HCT116 (cell line): ENCODE data around the gene GP2. TPM values are rescaled to one million over a fixed set of nuclear protein-coding genes. Genes with fewer than 3 reads are reported as not detected.

ENCODE experiments used
- ATAC-seq: fragments of 200-7000 bp; cut with Tn5 transposase; 2 replicates; pipeline ENCODE4 v1.9.1; 2020; ENCODE audit warnings: mild to moderate bottlenecking, moderate library complexity
- BruUV-seq: library from RNA; stranded (reverse); fragments of 400-500 nt; replicated peaks from 2 replicates; lab custom pipeline; 2021; lab: Mats Ljungman, UMichigan
- CTCF ChIA-PET: fragments of 300-600 bp; sonication (Branson Sonifier 250); formaldehyde crosslinking; loops from one replicate; lab custom pipeline; 2021; ENCODE audit warnings: antibody characterized with exemption; lab: Charles Lee
- POLR2A ChIA-PET: fragments of 300-600, 350-600 bp; sonication (Branson Sonifier 250); formaldehyde crosslinking; loops from one replicate; lab custom pipeline; 2021; ENCODE audit warnings: antibody characterized with exemption; lab: Charles Lee
- RAD21 ChIA-PET, 2 experiments: fragments of 300-600 bp; sonication (Branson Sonifier 250); formaldehyde crosslinking; loops; one replicate each; lab custom pipeline; 2023; ENCODE audit warnings: low total read pairs in 2 of 2; ENCODE audit not compliant: uncharacterized antibody in 2 of 2, unreplicated experiment in 2 of 2, low non-redundant PET in 1 of 2; lab: Charles Lee
- DNase-seq: peaks from one replicate; pipeline ENCODE4 v3.0.0-alpha.2; 2010; ENCODE audit warnings: low read depth, low spot score
- H2AFZ ChIP-seq: fragments of 200-600 bp; shearing (Covaris generic), sonication (generic); 2 replicates; pipeline ENCODE4 v1.6.1; 2017; ENCODE audit warnings: low read depth, mixed run types, mixed read lengths, antibody characterized with exemption, low read length; ENCODE audit not compliant: poor library complexity, severe bottlenecking
- H3K27ac ChIP-seq: 2 replicates; pipeline ENCODE4 v1.5.1; 2012; ENCODE audit warnings: low read depth, low read length
- H3K27me3 ChIP-seq: fragments of 200-600 bp; sonication (generic); 2 replicates; pipeline ENCODE4 v1.6.1; 2016; ENCODE audit warnings: mixed run types, low read length, mixed read lengths; ENCODE audit not compliant: insufficient read depth
- H3K36me3 ChIP-seq, 2 experiments: fragments of 200-500 bp in 1 of 2; fragments of 200-600 bp in 1 of 2; sonication (Bioruptor generic) in 1 of 2; sonication (generic) in 1 of 2; 2 replicates each; pipeline versions ENCODE4 v1.5.1 to v1.6.1; 2014 to 2016; ENCODE audit warnings: low read length in 2 of 2, inconsistent platforms in 1 of 2, mixed read lengths in 1 of 2, mixed run types in 1 of 2; ENCODE audit not compliant: insufficient read depth in 2 of 2, control insufficient read depth in 1 of 2
- H3K4me1 ChIP-seq, 2 experiments: fragments of 200-600 bp in 1 of 2; sonication (generic) in 1 of 2; 2 replicates each; pipeline versions ENCODE4 v1.5.1 to v1.6.1; 2012 to 2017; ENCODE audit warnings: low read length in 2 of 2, inconsistent platforms in 1 of 2, mild to moderate bottlenecking in 1 of 2, mixed read lengths in 1 of 2, mixed run types in 1 of 2, moderate library complexity in 1 of 2; ENCODE audit not compliant: insufficient read depth in 2 of 2, control insufficient read depth in 1 of 2
- H3K4me2 ChIP-seq: fragments of 200-600 bp; sonication (generic); 2 replicates; pipeline ENCODE4 v1.6.1; 2017; ENCODE audit warnings: mixed run types, low read length, mixed read lengths
- H3K4me3 ChIP-seq, 2 experiments: fragments of 200-600 bp in 1 of 2; sonication (generic) in 1 of 2; replicated peaks in 1 of 2; 2 replicates each; pipeline ENCODE4 v1.5.1; 2011 to 2016; ENCODE audit warnings: low read length in 2 of 2, control low read depth in 1 of 2, low read depth in 1 of 2, mild to moderate bottlenecking in 1 of 2, mixed read lengths in 1 of 2, mixed run types in 1 of 2
- H3K79me2 ChIP-seq: fragments of 200-600 bp; sonication (generic); 2 replicates; pipeline ENCODE4 v1.6.1; 2017; ENCODE audit warnings: mild to moderate bottlenecking, mixed run types, low read length, moderate library complexity, mixed read lengths; ENCODE audit not compliant: insufficient read depth
- H3K9ac ChIP-seq: fragments of 200-600 bp; sonication (generic); 2 replicates; pipeline ENCODE4 v1.6.1; 2016; ENCODE audit warnings: low read length, mixed read lengths
- H3K9me2 ChIP-seq: fragments of 200-600 bp; sonication (generic), shearing (Covaris generic); 2 replicates; pipeline ENCODE4 v1.6.1; 2017; ENCODE audit warnings: mixed run types, mild to moderate bottlenecking, moderate library complexity; ENCODE audit not compliant: insufficient read depth
- H3K9me3 ChIP-seq, 2 experiments: fragments of 200-500 bp in 1 of 2; fragments of 200-600 bp in 1 of 2; sonication (Bioruptor generic) in 1 of 2; sonication (generic) in 1 of 2; 2 replicates each; pipeline ENCODE4 v1.6.1; 2014 to 2017; ENCODE audit warnings: low read length in 2 of 2, mixed read lengths in 2 of 2, inconsistent platforms in 1 of 2, low read depth in 1 of 2, mild to moderate bottlenecking in 1 of 2, mixed run types in 1 of 2, moderate library complexity in 1 of 2; ENCODE audit not compliant: control insufficient read depth in 1 of 2, insufficient read depth in 1 of 2
- H4K20me1 ChIP-seq: fragments of 200-600 bp; sonication (generic), shearing (Covaris generic); 2 replicates; pipeline ENCODE4 v1.6.1; 2017; ENCODE audit warnings: mixed run types, mild to moderate bottlenecking, moderate library complexity; ENCODE audit not compliant: insufficient read depth
- CBX3 ChIP-seq: IDR thresholded peaks from 2 replicates; pipeline ENCODE4 v1.6.1; 2012; ENCODE audit warnings: low read depth
- CEBPB ChIP-seq: IDR thresholded peaks from 2 replicates; pipeline ENCODE4 v1.6.1; 2012; ENCODE audit warnings: low read depth
- CTCF ChIP-seq, 3 experiments: fragments of 200-600 bp in 1 of 3; sonication (generic) in 1 of 3; IDR thresholded peaks in 2 of 3; conservative IDR thresholded peaks in 1 of 3; 2 replicates each; pipeline ENCODE4 v1.5.1; 2012 to 2017; ENCODE audit warnings: low read depth in 2 of 3, low read length in 2 of 3, antibody characterized with exemption in 1 of 3, borderline replicate concordance in 1 of 3, control low read depth in 1 of 3, mild to moderate bottlenecking in 1 of 3, mixed read lengths in 1 of 3, mixed run types in 1 of 3, moderate library complexity in 1 of 3; ENCODE audit not compliant: insufficient read depth in 1 of 3
- EGR1 ChIP-seq: IDR thresholded peaks from 2 replicates; pipeline ENCODE4 v1.6.1; 2012; ENCODE audit warnings: low read depth
- EZH2 ChIP-seq: fragments of 200-600 bp; sonication (generic); IDR thresholded peaks from 2 replicates; pipeline ENCODE4 v1.6.1; 2017; ENCODE audit warnings: antibody characterized with exemption, mixed run types
- FOSL1 ChIP-seq: IDR thresholded peaks from 2 replicates; pipeline ENCODE4 v1.6.1; 2012; ENCODE audit warnings: low read depth
- JUND ChIP-seq: IDR thresholded peaks from 2 replicates; pipeline ENCODE4 v1.6.1; 2012
- POLR2A ChIP-seq: IDR thresholded peaks from 2 replicates; pipeline ENCODE4 v1.7.0; 2011; ENCODE audit warnings: borderline replicate concordance; ENCODE audit not compliant: insufficient read depth, insufficient read length; ENCODE audit errors: extremely low read depth
- POLR2AphosphoS5 ChIP-seq: IDR thresholded peaks from 2 replicates; pipeline ENCODE4 v1.6.1; 2011; ENCODE audit warnings: mild to moderate bottlenecking, low read depth, low read length, moderate library complexity
- RAD21 ChIP-seq: IDR thresholded peaks from 2 replicates; pipeline ENCODE4 v1.6.1; 2012; ENCODE audit warnings: low read depth, mild to moderate bottlenecking
- SIN3A ChIP-seq: IDR thresholded peaks from 2 replicates; pipeline ENCODE4 v1.6.1; 2012; ENCODE audit warnings: low read depth
- SRF ChIP-seq: IDR thresholded peaks from 2 replicates; pipeline ENCODE4 v1.6.1; 2012; ENCODE audit warnings: low read depth
- YY1 ChIP-seq: IDR thresholded peaks from 2 replicates; pipeline ENCODE4 v1.6.1; 2011; ENCODE audit warnings: low read length, low read depth, moderate library complexity, mild to moderate bottlenecking; ENCODE audit not compliant: insufficient replicate concordance; ENCODE audit errors: extremely low read depth
- ZBTB33 ChIP-seq: IDR thresholded peaks from 2 replicates; pipeline ENCODE4 v1.6.1; 2011; ENCODE audit warnings: mild to moderate bottlenecking, low read length, moderate library complexity; ENCODE audit not compliant: insufficient replicate concordance; ENCODE audit errors: extremely low read depth
- ZFX ChIP-seq: fragments of 450-650 bp; IDR thresholded peaks from 2 replicates; pipeline ENCODE4 v1.6.1; 2017
- intact Hi-C: fragments of 100-400 bp; cut with micrococcal nuclease; formaldehyde crosslinking; loops from 2 replicates; pipeline ENCODE4 v1.10.0; 2022
- total RNA-seq: library from RNA; stranded (reverse); gene quantifications from one replicate; pipeline ENCODE4 v1.2.1, GENCODE V29; 2021; ENCODE audit not compliant: unreplicated experiment
- TF ChIP-seq, protein P1 (sequence below): IDR thresholded peaks from 2 replicates; pipeline ENCODE4 v1.6.1; 2012; ENCODE audit warnings: low read depth

GP2 gene
- total RNA-seq, 1 experiment from 2014 or later: 8.7 TPM

GRCh38 chr16:20303012-20303411 lies 24.3 kb downstream of the GP2 start:
- no peak overlapping the region for H3K4me2 ChIP-seq
- no peaks in the 10 kb centered on the region for H3K4me1 ChIP-seq
- TF ChIP-seq EGR1 (no peak), FOSL1 (no peak), JUND (no peak), EZH2 (no peak), POLR2AphosphoS5 (no peak), POLR2A (no peak), CBX3 (no peak), ZBTB33 (no peak), ZFX (no peak), SIN3A (no peak), CEBPB (no peak), SRF (no peak), RAD21 (no peak), YY1 (no peak), CTCF (IDR thresholded peaks at IDR 0.05 in 2 of 3, conservative IDR thresholded peaks at IDR 0.05 in 1 of 3; ENCODE audit: borderline replicate concordance in 1 of 3, insufficient read depth in 1 of 3, low read depth in 2 of 3, low read length in 2 of 3) (no peak)
- TF ChIP-seq, protein P1, sequence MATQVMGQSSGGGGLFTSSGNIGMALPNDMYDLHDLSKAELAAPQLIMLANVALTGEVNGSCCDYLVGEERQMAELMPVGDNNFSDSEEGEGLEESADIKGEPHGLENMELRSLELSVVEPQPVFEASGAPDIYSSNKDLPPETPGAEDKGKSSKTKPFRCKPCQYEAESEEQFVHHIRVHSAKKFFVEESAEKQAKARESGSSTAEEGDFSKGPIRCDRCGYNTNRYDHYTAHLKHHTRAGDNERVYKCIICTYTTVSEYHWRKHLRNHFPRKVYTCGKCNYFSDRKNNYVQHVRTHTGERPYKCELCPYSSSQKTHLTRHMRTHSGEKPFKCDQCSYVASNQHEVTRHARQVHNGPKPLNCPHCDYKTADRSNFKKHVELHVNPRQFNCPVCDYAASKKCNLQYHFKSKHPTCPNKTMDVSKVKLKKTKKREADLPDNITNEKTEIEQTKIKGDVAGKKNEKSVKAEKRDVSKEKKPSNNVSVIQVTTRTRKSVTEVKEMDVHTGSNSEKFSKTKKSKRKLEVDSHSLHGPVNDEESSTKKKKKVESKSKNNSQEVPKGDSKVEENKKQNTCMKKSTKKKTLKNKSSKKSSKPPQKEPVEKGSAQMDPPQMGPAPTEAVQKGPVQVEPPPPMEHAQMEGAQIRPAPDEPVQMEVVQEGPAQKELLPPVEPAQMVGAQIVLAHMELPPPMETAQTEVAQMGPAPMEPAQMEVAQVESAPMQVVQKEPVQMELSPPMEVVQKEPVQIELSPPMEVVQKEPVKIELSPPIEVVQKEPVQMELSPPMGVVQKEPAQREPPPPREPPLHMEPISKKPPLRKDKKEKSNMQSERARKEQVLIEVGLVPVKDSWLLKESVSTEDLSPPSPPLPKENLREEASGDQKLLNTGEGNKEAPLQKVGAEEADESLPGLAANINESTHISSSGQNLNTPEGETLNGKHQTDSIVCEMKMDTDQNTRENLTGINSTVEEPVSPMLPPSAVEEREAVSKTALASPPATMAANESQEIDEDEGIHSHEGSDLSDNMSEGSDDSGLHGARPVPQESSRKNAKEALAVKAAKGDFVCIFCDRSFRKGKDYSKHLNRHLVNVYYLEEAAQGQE: no peak
- H2AFZ ChIP-seq: no peak overlapping the region
- ChIA-PET POLR2A (no interaction called here), RAD21 (interaction anchor here in 1 of 2 experiments (0.5 kb wide), 1 partner anchor 83 kb away, joined by 5 read pairs; no protein-coding TSS in a partner anchor), CTCF (interaction anchor here (6.6 kb wide), 1 partner anchor 396 kb away, joined by 232 read pairs; no protein-coding TSS in a partner anchor)
- no peak overlapping the region for H3K9ac ChIP-seq
- no peaks in the 10 kb centered on the region for H3K9me3 ChIP-seq
- no peaks in the 10 kb centered on the region for H4K20me1 ChIP-seq
- ATAC-seq: no peak
- H3K27ac ChIP-seq: no peak overlapping the region
- H3K4me3 ChIP-seq: no peak overlapping the region
- no peak for DNase-seq
- H3K79me2 ChIP-seq: no peaks in the 10 kb centered on the region
- no TSS peak for BruUV-seq
- H3K36me3 ChIP-seq: no peaks in the 10 kb centered on the region
- no peaks in the 10 kb centered on the region for H3K9me2 ChIP-seq
- H3K27me3 ChIP-seq: peaks cover 46% of the 10 kb centered on the region
- intact Hi-C loops: loop anchor here (5.0 to 10.0 kb wide), 2 partner anchors 321 to 698 kb away; no protein-coding TSS in a partner anchor
